ENCODE data around the gene RBM33. TPM values are rescaled to one million over a fixed set of nuclear protein-coding genes. Genes with fewer than 3 reads are reported as not detected.

Gene RBM33
- total and polyA plus RNA-seq, 8 donors, result 7.5 to 182 (median 60.5) TPM

GRCh38 chr7:155680124-155680523 is 35.7 kb downstream of the RBM33 start:
- intact Hi-C loops (cut with DNase I; ENCODE audit: low total_unique reads), result no loop called here
- no peak overlapping the region for H3K27ac ChIP-seq
- H3K4me3 ChIP-seq, result no peak overlapping the region
- WGBS, 5 donors, result 90 to 92% (median 92%) methylated on average over 3 of the region's 3 CpGs
- TF ChIP-seq CTCF (IDR thresholded peaks at IDR 0.05) (no peak), POLR2A (IDR thresholded peaks at IDR 0.05) (no peak), POLR2AphosphoS5 (IDR thresholded peaks at IDR 0.05) (no peak), EP300 (IDR thresholded peaks at IDR 0.05) (no peak)
- no peak for DNase-seq
- no peaks in the 10 kb centered on the region for H3K9me3 ChIP-seq
- no peaks in the 10 kb centered on the region for H3K27me3 ChIP-seq
- peaks cover 5 to 58% (median 30%) of the 10 kb centered on the region in 4 donors for H3K4me1 ChIP-seq
- peaks cover 0 to 67% (median 43%) of the 10 kb centered on the region in 4 donors for H3K36me3 ChIP-seq

- TF ChIP-seq EP300 (IDR thresholded peaks at IDR 0.05) (no peak), POLR2AphosphoS5 (IDR thresholded peaks at IDR 0.05) (no peak), POLR2A (IDR thresholded peaks at IDR 0.05) (no peak), CTCF (IDR thresholded peaks at IDR 0.05) (no peak)
- peaks cover 0 to 73% (median 49%) of the 10 kb centered on the region in 4 donors for H3K36me3 ChIP-seq
- no peaks in the 10 kb centered on the region for H3K27me3 ChIP-seq
- no peak for DNase-seq
- no peak overlapping the region for H3K4me3 ChIP-seq
- WGBS, 5 donors, result 56 to 76% (median 59%) methylated on average over 2 of the region's 2 CpGs
- intact Hi-C loops (cut with DNase I; ENCODE audit: low total_unique reads), result no loop called here
- peaks cover 5 to 59% (median 32%) of the 10 kb centered on the region in 4 donors for H3K4me1 ChIP-seq
- H3K27ac ChIP-seq, result no peak overlapping the region
- H3K9me3 ChIP-seq, result no peaks in the 10 kb centered on the region
Observed at GRCh38 chr7:155680864-155681263, 36.4 kb downstream of the RBM33 start.

- Histone ChIP-seq H3K36me3 (peaks cover 0 to 76% (median 56%) of the 10 kb centered on the region in 4 donors), H3K27ac (no peak overlapping the region), H3K27me3 (no peaks in the 10 kb centered on the region), H3K4me3 (no peak overlapping the region), H3K9me3 (no peaks in the 10 kb centered on the region), H3K4me1 (peaks cover 2 to 51% (median 26%) of the 10 kb centered on the region in 4 donors)
- TF ChIP-seq POLR2AphosphoS5 (IDR thresholded peaks at IDR 0.05), result no peak
- no peak for TF ChIP-seq CTCF (IDR thresholded peaks at IDR 0.05)
- TF ChIP-seq POLR2A (IDR thresholded peaks at IDR 0.05), result no peak
- no peak for TF ChIP-seq EP300 (IDR thresholded peaks at IDR 0.05)
- intact Hi-C loops (cut with DNase I; ENCODE audit: low total_unique reads), result no loop called here
- WGBS, 5 donors, result 88 to 93% (median 92%) methylated on average over 5 of the region's 5 CpGs
- DNase-seq, result no peak
Observed at GRCh38 chr7:155681663-155682062, 37.2 kb downstream of the RBM33 start.

GRCh38 chr7:155682484-155682883 is 38.0 kb downstream of the RBM33 start:
- Histone ChIP-seq H3K4me1 (peaks cover 0 to 44% (median 22%) of the 10 kb centered on the region in 4 donors), H3K27ac (no peak overlapping the region), H3K9me3 (no peaks in the 10 kb centered on the region), H3K27me3 (no peaks in the 10 kb centered on the region), H3K36me3 (peaks cover 0 to 73% (median 54%) of the 10 kb centered on the region in 4 donors), H3K4me3 (no peak overlapping the region)
- TF ChIP-seq CTCF (IDR thresholded peaks at IDR 0.05), result no peak
- intact Hi-C loops (cut with DNase I; ENCODE audit: low total_unique reads), result no loop called here
- WGBS, 5 donors, result 78 to 91% (median 90%) methylated on average over 5 of the region's 5 CpGs
- DNase-seq, result peak in 1 of 2 donors; percentile 21
